Activated T-cell treated with anti-CD3 and anti-CD28 coated beads, Interleukin-2, amount 50 U/mL, for 4 hours (primary cell): ENCODE measurements around the gene SAMD11. TPM values are rescaled to one million over a fixed set of nuclear protein-coding genes. Genes with fewer than 3 reads are reported as not detected.
A peak's percentile ranks its signal among the peaks of the same experiment; 100 is the strongest.
"Not testable (repeated sequence)": the region's sequence is repeated elsewhere in the genome, so short reads cannot be mapped to it uniquely, and the experiment has no call there.

Source experiments
- ATAC-seq, 2 donors: fragments of 200-7000 bp; cut with Tn5 transposase; one replicate each; pipeline ENCODE4 v1.10.0; 2021
- DNase-seq: peaks from one replicate; pipeline ENCODE4 v3.0.0-alpha.2; 2020
- H3K27me3 Mint-ChIP-seq: one replicate; pipeline ENCODE4 v1.8.0; 2021; ENCODE audit warnings: low read depth, mixed read lengths
- H3K36me3 Mint-ChIP-seq: one replicate; pipeline ENCODE4 v1.8.0; 2022; ENCODE audit warnings: mixed read lengths; ENCODE audit not compliant: insufficient read depth
- H3K4me1 Mint-ChIP-seq: one replicate; pipeline ENCODE4 v1.8.0; 2021; ENCODE audit warnings: low read depth, mixed read lengths
- H3K4me3 Mint-ChIP-seq: one replicate; pipeline ENCODE4 v1.8.0; 2021; ENCODE audit warnings: mild to moderate bottlenecking, moderate library complexity, mixed read lengths
- H3K9me3 Mint-ChIP-seq: one replicate; pipeline ENCODE4 v1.8.0; 2021; ENCODE audit warnings: mixed read lengths
- total RNA-seq, 3 donors: library from RNA; stranded (reverse); gene quantifications; one replicate each; pipeline ENCODE4 v1.2.1, GENCODE V29; 2021

Gene SAMD11
- not detected for total RNA-seq

- Mint-ChIP-seq H3K36me3 (no peaks in the 10 kb centered on the region), H3K4me1 (peaks cover 20% of the 10 kb centered on the region), H3K27me3 (peaks cover 60% of the 10 kb centered on the region), H3K9me3 (no peaks in the 10 kb centered on the region), H3K4me3 (peak within 1 kb of the TSS; percentile 82)
- DNase-seq (peak; percentile 50), ATAC-seq (peak; percentile 25 to 51)
These were observed at the start of gene SAMD11 for GRCh38 chr1:923131-923990. TSS of gene SAMD11 (plus strand) at chr1:923923. CDS start at chr1:924432, 509 bp downstream.

GRCh38 chr1:876428-877208 lies 47.1 kb upstream of the SAMD11 start:
- not testable (repeated sequence) for H3K27me3 Mint-ChIP-seq, DNase-seq, H3K36me3 Mint-ChIP-seq, H3K4me3 Mint-ChIP-seq, H3K9me3 Mint-ChIP-seq, ATAC-seq, H3K4me1 Mint-ChIP-seq

GRCh38 chr1:877209-877986 lies 46.3 kb upstream of the SAMD11 start:
- not testable (repeated sequence) for H3K9me3 Mint-ChIP-seq, H3K36me3 Mint-ChIP-seq, DNase-seq, H3K4me1 Mint-ChIP-seq, H3K27me3 Mint-ChIP-seq, H3K4me3 Mint-ChIP-seq, ATAC-seq

GRCh38 chr1:880511-880910 lies 43.2 kb upstream of the SAMD11 start:
- H3K27me3 Mint-ChIP-seq, result peaks cover 26% of the 10 kb centered on the region
- not testable (repeated sequence) for H3K4me1 Mint-ChIP-seq, DNase-seq, H3K36me3 Mint-ChIP-seq, H3K4me3 Mint-ChIP-seq, ATAC-seq, H3K9me3 Mint-ChIP-seq

- ATAC-seq, H3K9me3 Mint-ChIP-seq, H3K4me3 Mint-ChIP-seq, DNase-seq, H3K36me3 Mint-ChIP-seq, H3K4me1 Mint-ChIP-seq: not testable (repeated sequence)
- peaks cover 30% of the 10 kb centered on the region for H3K27me3 Mint-ChIP-seq
These were observed 42.8 kb upstream of the SAMD11 start for GRCh38 chr1:880915-881314.

GRCh38 chr1:886311-886710 lies 37.4 kb upstream of the SAMD11 start:
- Mint-ChIP-seq H3K27me3 (peaks cover 61% of the 10 kb centered on the region), H3K4me1 (peaks cover 3% of the 10 kb centered on the region), H3K9me3 (no peaks in the 10 kb centered on the region), H3K36me3 (no peaks in the 10 kb centered on the region), H3K4me3 (no peak overlapping the region)
- DNase-seq (no peak), ATAC-seq (no peak)

- Mint-ChIP-seq H3K4me3 (no peak overlapping the region), H3K9me3 (no peaks in the 10 kb centered on the region), H3K27me3 (peaks cover 61% of the 10 kb centered on the region), H3K4me1 (peaks cover 3% of the 10 kb centered on the region), H3K36me3 (no peaks in the 10 kb centered on the region)
- no peak for DNase-seq
- no peak for ATAC-seq
These were observed 37.0 kb upstream of the SAMD11 start for GRCh38 chr1:886760-887159.

- DNase-seq, result no peak
- H3K27me3 Mint-ChIP-seq, result peaks cover 56% of the 10 kb centered on the region
- ATAC-seq, result no peak
These were observed 35.4 kb upstream of the SAMD11 start for GRCh38 chr1:888297-888696.

GRCh38 chr1:889774-890173 lies 33.9 kb upstream of the SAMD11 start:
- DNase-seq, H3K4me3 Mint-ChIP-seq, ATAC-seq, H3K4me1 Mint-ChIP-seq, H3K36me3 Mint-ChIP-seq, H3K9me3 Mint-ChIP-seq: not testable (repeated sequence)
- peaks cover 49% of the 10 kb centered on the region for H3K27me3 Mint-ChIP-seq

More at GRCh38 chr1:888297-888696, 35.4 kb upstream of the SAMD11 start:
- no peak overlapping the region for H3K4me3 Mint-ChIP-seq
- no peaks in the 10 kb centered on the region for H3K9me3 Mint-ChIP-seq
- peaks cover 3% of the 10 kb centered on the region for H3K4me1 Mint-ChIP-seq
- no peaks in the 10 kb centered on the region for H3K36me3 Mint-ChIP-seq

GRCh38 chr1:890234-890633 lies 33.5 kb upstream of the SAMD11 start:
- not testable (repeated sequence) for DNase-seq, H3K36me3 Mint-ChIP-seq, H3K9me3 Mint-ChIP-seq, H3K4me1 Mint-ChIP-seq, H3K4me3 Mint-ChIP-seq
- peaks cover 48% of the 10 kb centered on the region for H3K27me3 Mint-ChIP-seq
- peak in 1 of 2 donors; percentile 35 for ATAC-seq

- H3K9me3 Mint-ChIP-seq, result no peaks in the 10 kb centered on the region
- no peak overlapping the region for H3K4me3 Mint-ChIP-seq
- DNase-seq (no peak), ATAC-seq (no peak)
- H3K27me3 Mint-ChIP-seq, result peaks cover 48% of the 10 kb centered on the region
- H3K4me1 Mint-ChIP-seq, result peaks cover 3% of the 10 kb centered on the region
- H3K36me3 Mint-ChIP-seq, result no peaks in the 10 kb centered on the region
These were observed 33.1 kb upstream of the SAMD11 start for GRCh38 chr1:890661-891060.

GRCh38 chr1:897226-897625 lies 26.5 kb upstream of the SAMD11 start:
- H3K4me1 Mint-ChIP-seq, result peaks cover 10% of the 10 kb centered on the region
- H3K9me3 Mint-ChIP-seq, result peaks cover 18% of the 10 kb centered on the region
- DNase-seq (no peak), ATAC-seq (no peak)
- no peak overlapping the region for H3K4me3 Mint-ChIP-seq
- H3K36me3 Mint-ChIP-seq, result peaks cover 2% of the 10 kb centered on the region
- H3K27me3 Mint-ChIP-seq, result peaks cover 49% of the 10 kb centered on the region

- H3K36me3 Mint-ChIP-seq, DNase-seq, H3K4me1 Mint-ChIP-seq, ATAC-seq: not testable (repeated sequence)
- Mint-ChIP-seq H3K9me3 (peaks cover 18% of the 10 kb centered on the region), H3K4me3 (peak overlapping the region; percentile 14), H3K27me3 (peaks cover 49% of the 10 kb centered on the region)
These were observed 25.8 kb upstream of the SAMD11 start for GRCh38 chr1:897951-898350.

- Mint-ChIP-seq H3K36me3 (peaks cover 2% of the 10 kb centered on the region), H3K27me3 (peaks cover 43% of the 10 kb centered on the region), H3K4me1 (peaks cover 10% of the 10 kb centered on the region), H3K9me3 (peaks cover 18% of the 10 kb centered on the region), H3K4me3 (no peak overlapping the region)
- ATAC-seq, result no peak
- DNase-seq, result no peak
These were observed 23.9 kb upstream of the SAMD11 start for GRCh38 chr1:899636-900317.
